HepG2 (cell line): ENCODE results near the gene SEPHS2. TPM values are rescaled to one million over a fixed set of nuclear protein-coding genes. Genes with fewer than 3 reads are reported as not detected.

Source experiments
- CHD2 ChIP-seq: IDR thresholded peaks from 2 replicates; pipeline ENCODE4 v1.6.1; 2011; ENCODE audit warnings: low read depth, low read length, improper control_type of control experiment
- DNMT3B ChIP-seq: conservative IDR thresholded peaks from 2 replicates; pipeline ENCODE4 v1.6.1; 2016; ENCODE audit warnings: missing biosample characterization, control low read depth
- FIP1L1 ChIP-seq: fragments of 200-400 bp; formaldehyde crosslinking; IDR thresholded peaks from 2 replicates; pipeline ENCODE4 v1.6.1; 2018; ENCODE audit warnings: low read depth, mild to moderate bottlenecking, low read length, moderate library complexity, borderline replicate concordance; ENCODE audit not compliant: insufficient read depth
- GABPB1 ChIP-seq: IDR thresholded peaks from 2 replicates; pipeline ENCODE4 v1.6.1; 2016; ENCODE audit warnings: mild to moderate bottlenecking, missing genetic modification reagents, moderate library complexity, missing compliant biosample characterization
- KDM6A ChIP-seq: IDR thresholded peaks from 2 replicates; pipeline ENCODE4 v1.6.1; 2016; ENCODE audit warnings: low read depth
- MLXIP ChIP-seq: sonication (generic); formaldehyde crosslinking; IDR thresholded peaks from 2 replicates; pipeline ENCODE4 v1.9.0; 2021; ENCODE audit warnings: missing genetic modification reagents, borderline replicate concordance
- MNT ChIP-seq: fragments of 450-650 bp; IDR thresholded peaks from 2 replicates; pipeline ENCODE4 v1.6.1; 2016
- MTA3 ChIP-seq: sonication (generic); formaldehyde crosslinking; IDR thresholded peaks from 2 replicates; pipeline ENCODE4 v1.4.0; 2020; ENCODE audit warnings: missing genetic modification reagents
- MYNN ChIP-seq: sonication (generic); formaldehyde crosslinking; IDR thresholded peaks from 2 replicates; pipeline ENCODE4 v1.4.0; 2020; ENCODE audit warnings: mild to moderate bottlenecking, low read depth, missing genetic modification reagents
- NFE2L1 ChIP-seq: sonication (generic); formaldehyde crosslinking; IDR thresholded peaks from 2 replicates; pipeline ENCODE4 v1.4.0; 2020; ENCODE audit warnings: missing genetic modification reagents, mild to moderate bottlenecking, borderline replicate concordance
- RBFOX2 ChIP-seq: fragments of 200-400 bp; formaldehyde crosslinking; IDR thresholded peaks from 2 replicates; pipeline ENCODE4 v1.6.1; 2017; ENCODE audit warnings: low read depth, mild to moderate bottlenecking, low read length
- RFX1 ChIP-seq: fragments of 450-650 bp; IDR thresholded peaks from 2 replicates; pipeline ENCODE4 v1.6.1; 2017
- SMAD1 ChIP-seq: sonication (generic); formaldehyde crosslinking; IDR thresholded peaks from 2 replicates; pipeline ENCODE4 v1.4.0; 2020; ENCODE audit warnings: missing genetic modification reagents, low read depth, mild to moderate bottlenecking, borderline replicate concordance
- ZFY ChIP-seq: sonication (generic); formaldehyde crosslinking; IDR thresholded peaks from 2 replicates; pipeline ENCODE4 v1.4.0; 2020; ENCODE audit warnings: missing genetic modification reagents
- ZMAT3 ChIP-seq: sonication (generic); formaldehyde crosslinking; conservative IDR thresholded peaks from 2 replicates; pipeline ENCODE4 v1.7.0; 2021; ENCODE audit warnings: missing genetic modification reagents
- ZMYM2 ChIP-seq: sonication (generic); formaldehyde crosslinking; IDR thresholded peaks from 2 replicates; pipeline ENCODE4 v1.8.0; 2022; ENCODE audit warnings: mild to moderate bottlenecking, missing genetic modification reagents
- ZNF12 ChIP-seq: sonication (generic); formaldehyde crosslinking; IDR thresholded peaks from 2 replicates; pipeline ENCODE4 v1.5.0; 2020; ENCODE audit warnings: missing genetic modification reagents
- ZNF839 ChIP-seq: sonication (generic); formaldehyde crosslinking; IDR thresholded peaks from 2 replicates; pipeline ENCODE4 v1.4.0; 2020; ENCODE audit warnings: missing genetic modification reagents, mild to moderate bottlenecking, borderline replicate concordance
- polyA plus RNA-seq, 8 experiments: library from polyadenylated mRNA; depleted of rRNA in 3 of 8; stranded (reverse) in 7 of 8; unstranded in 1 of 8; fragments of >200 nt; fragmentation: Illumina TruSeq in 4 of 8; extraction: Trizol in 4 of 8; gene quantifications; 2 replicates each; pipeline versions ENCODE4 v1.2.1 to v1.2.3, GENCODE V29; 2011 to 2016; ENCODE audit warnings: low read depth in 4 of 8, missing spikeins in 1 of 8, mixed read lengths in 1 of 8; ENCODE audit not compliant: insufficient read depth in 1 of 8
- total RNA-seq, 5 experiments: library from RNA; depleted of rRNA; stranded (reverse); fragments of >200 nt; fragmentation: Illumina TruSeq; extraction: Trizol; gene quantifications; 2 replicates each; pipeline ENCODE4 v1.2.3, GENCODE V29; 2016; ENCODE audit warnings: low read depth in 1 of 5
- TF ChIP-seq, protein P1 (sequence below), 2 experiments: sonication (generic) in 1 of 2; formaldehyde crosslinking in 1 of 2; IDR thresholded peaks; 2 replicates each; pipeline versions ENCODE4 v1.4.0 to v1.6.1; 2016 to 2020; ENCODE audit warnings: borderline replicate concordance in 1 of 2, low read depth in 1 of 2, mild to moderate bottlenecking in 1 of 2, missing genetic modification reagents in 1 of 2
- TF ChIP-seq, protein P2 (sequence below): sonication (generic); formaldehyde crosslinking; IDR thresholded peaks from 2 replicates; pipeline ENCODE4 v1.4.0; 2020; ENCODE audit warnings: mild to moderate bottlenecking, missing genetic modification reagents

Gene SEPHS2
- total and polyA plus RNA-seq, 2 of the 13 experiments (the other 11 are each of a cell fraction or from before 2014, with no cell fraction given) = 20.7 to 127 TPM

DNA sequence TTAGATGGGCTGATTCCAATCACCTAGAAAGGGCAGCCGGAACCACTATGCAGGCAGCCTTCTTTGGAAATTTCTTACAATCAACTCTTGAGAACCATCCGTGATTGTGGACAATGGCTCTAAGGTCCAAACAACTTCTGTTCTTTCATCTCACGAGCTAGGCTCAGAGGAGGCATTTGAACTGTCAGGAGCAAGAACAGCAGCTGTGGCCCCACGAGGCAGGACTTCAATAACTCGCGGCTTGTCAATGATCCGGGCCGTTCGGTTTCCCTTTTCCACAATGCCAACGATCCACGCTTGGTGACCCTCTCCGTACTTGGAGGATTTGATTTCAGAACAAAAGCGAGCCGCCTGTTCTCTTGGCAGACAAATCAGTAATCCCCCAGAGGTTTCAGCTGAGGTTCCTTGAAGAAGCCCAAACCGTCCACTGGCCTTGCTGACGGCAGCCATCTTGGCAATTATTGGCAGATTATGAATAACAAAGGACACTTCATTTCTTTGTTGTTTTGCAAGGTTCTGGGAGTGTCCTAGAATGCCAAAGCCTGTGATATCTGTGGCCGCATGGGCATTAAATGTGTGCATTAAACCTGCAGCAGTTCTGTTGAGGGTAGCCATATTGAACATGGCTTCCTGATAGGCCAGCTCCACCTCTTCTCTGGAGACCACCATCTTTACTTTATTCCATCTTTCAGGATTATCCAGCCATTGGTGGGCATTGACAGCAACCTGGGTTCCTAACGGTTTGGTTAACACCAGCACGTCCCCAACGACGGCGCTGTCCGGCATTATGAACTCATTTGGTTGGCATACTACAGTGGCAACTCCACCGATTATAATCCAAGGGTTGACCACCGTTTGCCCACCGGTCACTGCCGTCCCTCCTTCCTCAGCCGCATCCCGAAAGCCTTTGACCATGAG lies 1.2 kb downstream of the SEPHS2 start (continued):
- TF ChIP-seq MNT = no peak
- TF ChIP-seq GABPB1 (CRISPR knock-in tag) = no peak
- TF ChIP-seq MLXIP (CRISPR knock-in tag) = no peak
- no peak for TF ChIP-seq ZNF12 (CRISPR knock-in tag)
- TF ChIP-seq RBFOX2 = 0 out of 2 replicates have a peak, but pooled peaks have one; percentile 19
- no peak for TF ChIP-seq ZMYM2 (CRISPR knock-in tag)
- no peak for TF ChIP-seq RFX1
- TF ChIP-seq MTA3 (CRISPR knock-in tag) = no peak
- no peak for TF ChIP-seq ZFY
- TF ChIP-seq FIP1L1 = no peak
- TF ChIP-seq MYNN (CRISPR knock-in tag) = 0 out of 2 replicates have a peak, but pooled peaks have one; percentile 15
- 0 out of 2 replicates have a peak, but pooled peaks have one; percentile 60 for TF ChIP-seq SMAD1 (CRISPR knock-in tag)
- no peak for TF ChIP-seq KDM6A
- TF ChIP-seq, protein P1, sequence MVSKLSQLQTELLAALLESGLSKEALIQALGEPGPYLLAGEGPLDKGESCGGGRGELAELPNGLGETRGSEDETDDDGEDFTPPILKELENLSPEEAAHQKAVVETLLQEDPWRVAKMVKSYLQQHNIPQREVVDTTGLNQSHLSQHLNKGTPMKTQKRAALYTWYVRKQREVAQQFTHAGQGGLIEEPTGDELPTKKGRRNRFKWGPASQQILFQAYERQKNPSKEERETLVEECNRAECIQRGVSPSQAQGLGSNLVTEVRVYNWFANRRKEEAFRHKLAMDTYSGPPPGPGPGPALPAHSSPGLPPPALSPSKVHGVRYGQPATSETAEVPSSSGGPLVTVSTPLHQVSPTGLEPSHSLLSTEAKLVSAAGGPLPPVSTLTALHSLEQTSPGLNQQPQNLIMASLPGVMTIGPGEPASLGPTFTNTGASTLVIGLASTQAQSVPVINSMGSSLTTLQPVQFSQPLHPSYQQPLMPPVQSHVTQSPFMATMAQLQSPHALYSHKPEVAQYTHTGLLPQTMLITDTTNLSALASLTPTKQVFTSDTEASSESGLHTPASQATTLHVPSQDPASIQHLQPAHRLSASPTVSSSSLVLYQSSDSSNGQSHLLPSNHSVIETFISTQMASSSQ (IDR thresholded peaks at IDR 0.05; ENCODE audit: low read depth) = no peak
- TF ChIP-seq, protein P1 (CRISPR knock-in tag; IDR thresholded peaks at IDR 0.05; ENCODE audit: borderline replicate concordance) = 0 out of 2 replicates have a peak, but pooled peaks have one; percentile 17
- no peak for TF ChIP-seq ZMAT3 (CRISPR knock-in tag)
- TF ChIP-seq DNMT3B (CRISPR knock-in tag) = 0 out of 2 replicates have a peak, but pooled peaks have one; percentile 25
- TF ChIP-seq ZNF839 (CRISPR knock-in tag) = no peak
- TF ChIP-seq, protein P2, sequence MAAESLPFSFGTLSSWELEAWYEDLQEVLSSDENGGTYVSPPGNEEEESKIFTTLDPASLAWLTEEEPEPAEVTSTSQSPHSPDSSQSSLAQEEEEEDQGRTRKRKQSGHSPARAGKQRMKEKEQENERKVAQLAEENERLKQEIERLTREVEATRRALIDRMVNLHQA = no peak
- TF ChIP-seq CHD2 = no peak
- 0 out of 2 replicates have a peak, but pooled peaks have one; percentile 26 for TF ChIP-seq NFE2L1 (CRISPR knock-in tag)
